Activated CD4-positive, alpha-beta memory T cell treated with anti-CD3 and anti-CD28 coated beads for 36 hours (primary cell): ENCODE measurements around the gene MTHFSD. TPM values are rescaled to one million over a fixed set of nuclear protein-coding genes. Genes with fewer than 3 reads are reported as not detected.
"Not testable (repeated sequence)": the region's sequence is repeated elsewhere in the genome, so short reads cannot be mapped to it uniquely, and the experiment has no call there.

ENCODE experiments used
- CTCF ChIA-PET: fragments of 350-600 bp; sonication (Branson Sonifier 250); formaldehyde crosslinking; loops from one replicate; lab custom pipeline; 2021; ENCODE audit warnings: antibody characterized with exemption, inconsistent platforms; lab: Charles Lee
- POLR2A ChIA-PET: fragments of 350-600 bp; sonication (Branson Sonifier 250); formaldehyde crosslinking; loops from one replicate; lab custom pipeline; 2021; ENCODE audit warnings: antibody characterized with exemption; lab: Charles Lee
- DNase-seq: peaks from one replicate; pipeline ENCODE4 v3.0.0-alpha.2; 2020
- H3K27ac Mint-ChIP-seq: one replicate; pipeline ENCODE4 v1.8.0; 2021; ENCODE audit warnings: mixed read lengths
- H3K27me3 Mint-ChIP-seq: one replicate; pipeline ENCODE4 v1.8.0; 2021; ENCODE audit warnings: mixed read lengths
- H3K36me3 Mint-ChIP-seq: one replicate; pipeline ENCODE4 v1.8.0; 2021; ENCODE audit warnings: mixed read lengths
- H3K4me1 Mint-ChIP-seq: one replicate; pipeline ENCODE4 v1.8.0; 2021; ENCODE audit warnings: low read depth, mixed read lengths
- H3K4me3 Mint-ChIP-seq: one replicate; pipeline ENCODE4 v1.8.0; 2021; ENCODE audit warnings: mild to moderate bottlenecking, mixed read lengths
- H3K9me3 Mint-ChIP-seq: one replicate; pipeline ENCODE4 v1.8.0; 2021; ENCODE audit warnings: mixed read lengths
- intact Hi-C: fragments of 100-400 bp; cut with micrococcal nuclease; formaldehyde crosslinking; loops from one replicate; pipeline ENCODE4 v1.15.1; 2023
- total RNA-seq, 2 experiments: library from RNA; stranded (reverse); gene quantifications; one replicate each; pipeline ENCODE4 v1.2.3, GENCODE V29; 2021

The MTHFSD gene
- total RNA-seq, 2 experiments from 2014 or later = 17.9 to 19.0 TPM

DNA sequence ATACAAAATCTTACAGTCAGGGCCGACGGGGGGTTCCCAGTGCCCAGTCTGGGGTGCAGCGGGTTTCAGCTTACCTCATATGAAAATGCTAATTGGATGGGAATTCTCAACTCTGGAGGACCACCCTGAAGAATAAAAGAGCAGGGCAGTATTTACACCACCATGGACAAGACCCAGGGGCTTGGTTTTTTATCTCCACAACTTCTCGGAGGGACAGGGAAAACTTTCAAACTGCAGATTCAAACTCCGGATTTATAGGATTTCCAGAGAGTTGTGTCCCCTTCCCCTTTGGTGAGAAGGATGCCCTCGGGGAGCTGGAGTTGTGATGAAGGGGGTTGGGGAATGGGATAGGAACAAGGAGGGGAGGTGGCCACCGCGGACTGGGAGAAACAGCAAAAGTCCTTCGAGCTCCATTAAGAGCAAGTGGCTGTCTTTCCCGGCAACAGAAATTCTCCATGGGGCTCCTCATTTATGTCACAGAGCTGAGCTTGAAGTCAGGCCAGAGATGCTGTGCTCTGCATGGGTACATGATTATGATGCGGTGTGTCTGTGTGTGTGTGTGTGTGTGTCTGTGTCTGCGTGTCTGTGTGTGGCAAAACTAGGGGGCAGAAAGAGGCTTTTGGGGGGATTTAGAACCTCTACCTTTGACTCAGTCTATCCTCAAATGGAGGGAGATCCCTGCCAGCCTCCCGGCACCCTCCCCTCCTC, 39.0 kb upstream of the MTHFSD start:
- Mint-ChIP-seq H3K27ac (no peak overlapping the region), H3K4me1 (no peaks in the 10 kb centered on the region), H3K36me3 (no peaks in the 10 kb centered on the region), H3K27me3 (peaks cover 35% of the 10 kb centered on the region), H3K4me3 (no peak overlapping the region), H3K9me3 (no peaks in the 10 kb centered on the region)
- no peak for DNase-seq
- POLR2A ChIA-PET = interaction anchor here (0.6 kb wide), 1 partner anchor 81 kb away, joined by 3 read pairs; no protein-coding TSS in a partner anchor
- CTCF ChIA-PET = no interaction called here
- intact Hi-C loops = no loop called here

DNA sequence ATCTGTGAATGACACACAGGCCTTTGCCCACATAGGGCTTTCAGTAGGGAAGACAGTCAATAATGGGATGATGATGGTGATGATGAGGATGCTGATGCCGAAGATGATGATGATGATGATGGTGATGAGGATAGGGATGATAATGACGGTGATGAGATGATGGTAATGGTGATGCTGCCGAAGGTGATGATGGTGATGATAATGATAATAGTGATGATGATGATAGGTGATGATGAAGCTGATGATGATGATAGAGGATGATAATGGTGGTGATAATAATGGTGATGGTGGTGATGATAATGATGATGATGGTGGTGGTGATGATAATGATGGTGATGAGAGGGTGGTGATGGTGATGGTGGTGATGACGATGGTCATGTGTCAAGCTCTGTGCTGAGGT, 36.2 kb upstream of the MTHFSD start:
- Mint-ChIP-seq H3K4me1 (no peaks in the 10 kb centered on the region), H3K4me3 (no peak overlapping the region), H3K36me3 (no peaks in the 10 kb centered on the region), H3K27me3 (peaks cover 25% of the 10 kb centered on the region), H3K9me3 (no peaks in the 10 kb centered on the region), H3K27ac (no peak overlapping the region)
- ChIA-PET CTCF (no interaction called here), POLR2A (no interaction called here)
- intact Hi-C loops = no loop called here
- DNase-seq = no peak

GRCh38 chr16:86590501-86591144, 35.6 kb upstream of the MTHFSD start:
- intact Hi-C loops = no loop called here
- Mint-ChIP-seq H3K27me3 (peaks cover 25% of the 10 kb centered on the region), H3K4me3 (no peak overlapping the region), H3K36me3 (no peaks in the 10 kb centered on the region), H3K27ac (no peak overlapping the region), H3K4me1 (no peaks in the 10 kb centered on the region), H3K9me3 (no peaks in the 10 kb centered on the region)
- ChIA-PET POLR2A (no interaction called here), CTCF (no interaction called here)
- DNase-seq = no peak

DNA sequence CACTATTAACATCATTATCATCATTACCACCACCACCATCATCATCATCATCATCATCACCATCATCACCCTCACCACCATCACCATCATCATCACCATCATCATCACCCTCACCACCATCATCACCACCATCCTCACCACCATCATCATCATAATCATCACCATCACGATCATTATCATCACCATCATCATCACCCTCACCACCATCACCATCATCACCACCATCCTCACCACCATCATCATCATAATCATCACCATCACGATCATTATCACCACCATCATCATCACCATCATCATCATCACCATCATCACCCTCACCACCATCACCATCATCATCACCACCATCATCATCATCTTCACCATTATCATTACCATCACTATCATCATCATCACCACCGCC, 32.9 kb upstream of the MTHFSD start:
- H3K36me3 Mint-ChIP-seq, H3K4me3 Mint-ChIP-seq, DNase-seq, H3K4me1 Mint-ChIP-seq, H3K9me3 Mint-ChIP-seq, intact Hi-C loops, CTCF ChIA-PET, H3K27ac Mint-ChIP-seq, POLR2A ChIA-PET: not testable (repeated sequence)
- peaks cover 16% of the 10 kb centered on the region for H3K27me3 Mint-ChIP-seq

DNA sequence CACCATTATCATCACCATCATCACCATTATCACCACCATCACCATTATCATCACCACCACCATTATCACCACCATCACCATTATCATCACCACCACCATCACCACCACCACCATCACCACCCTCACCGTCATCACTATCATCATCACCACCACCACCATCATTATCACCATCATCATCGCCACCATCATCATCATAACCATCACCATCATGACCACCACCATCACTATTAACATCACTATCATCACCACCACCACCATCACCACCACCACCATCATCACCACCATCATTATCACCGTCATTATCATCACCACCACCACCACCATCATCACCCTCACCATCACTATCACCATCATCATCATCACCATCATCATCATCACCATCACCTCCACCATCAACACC, 32.5 kb upstream of the MTHFSD start:
- peaks cover 14% of the 10 kb centered on the region for H3K27me3 Mint-ChIP-seq
- H3K4me1 Mint-ChIP-seq = no peaks in the 10 kb centered on the region
- intact Hi-C loops = no loop called here
- DNase-seq = no peak
- no peaks in the 10 kb centered on the region for H3K9me3 Mint-ChIP-seq
- no peaks in the 10 kb centered on the region for H3K36me3 Mint-ChIP-seq
- H3K4me3 Mint-ChIP-seq = no peak overlapping the region
- POLR2A ChIA-PET = no interaction called here
- CTCF ChIA-PET = no interaction called here
- H3K27ac Mint-ChIP-seq = no peak overlapping the region

DNA sequence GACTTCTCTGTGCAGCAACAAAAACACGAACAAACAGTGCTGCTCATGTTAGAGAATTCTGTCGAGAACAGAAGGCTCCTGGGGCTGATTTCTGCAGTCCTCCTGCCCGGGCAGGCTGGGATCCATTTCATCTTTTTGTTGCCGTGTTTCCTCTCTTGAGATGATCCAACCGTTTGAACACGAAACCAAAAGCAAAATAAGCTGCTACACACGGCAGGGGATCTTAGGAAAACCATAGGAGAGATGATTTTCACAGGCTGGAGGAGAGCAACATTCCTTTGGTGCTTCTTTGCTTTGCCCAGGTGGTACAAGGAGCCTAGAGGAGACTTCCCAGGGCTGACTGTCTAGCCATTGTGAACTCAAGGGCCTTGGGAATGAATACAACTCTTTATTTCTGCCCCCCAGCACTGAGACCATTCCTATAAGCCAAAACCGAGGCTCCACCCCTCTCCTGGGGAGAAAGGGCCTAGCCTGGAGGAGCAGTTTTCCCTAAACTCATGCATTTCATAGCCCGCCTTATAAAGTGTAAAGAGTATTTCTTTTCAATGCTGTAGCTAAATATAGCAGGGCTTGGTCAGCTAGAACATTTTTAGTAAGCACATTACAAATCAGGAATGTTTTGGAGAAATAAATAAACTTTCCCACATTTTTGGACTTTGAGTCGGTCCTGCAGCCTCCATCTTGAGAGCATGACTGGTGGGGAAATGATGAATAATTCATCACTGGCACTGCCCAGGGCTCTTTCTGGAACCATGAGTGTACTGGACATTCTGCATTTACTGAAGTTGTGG, 31.0 kb upstream of the MTHFSD start:
- Mint-ChIP-seq H3K36me3 (no peaks in the 10 kb centered on the region), H3K27me3 (peaks cover 15% of the 10 kb centered on the region), H3K9me3 (no peaks in the 10 kb centered on the region), H3K27ac (no peak overlapping the region), H3K4me3 (no peak overlapping the region), H3K4me1 (no peaks in the 10 kb centered on the region)
- intact Hi-C loops = no loop called here
- CTCF ChIA-PET = no interaction called here
- DNase-seq = no peak
- POLR2A ChIA-PET = no interaction called here

- Mint-ChIP-seq H3K27me3 (peaks cover 21% of the 10 kb centered on the region), H3K27ac (no peak overlapping the region), H3K4me1 (no peaks in the 10 kb centered on the region), H3K4me3 (no peak overlapping the region), H3K36me3 (no peaks in the 10 kb centered on the region), H3K9me3 (no peaks in the 10 kb centered on the region)
- ChIA-PET CTCF (interaction anchor here (1.0 kb wide), 1 partner anchor 21 kb away, joined by 3 read pairs; no protein-coding TSS in a partner anchor), POLR2A (no interaction called here)
- no peak for DNase-seq
- intact Hi-C loops = no loop called here
Measured at GRCh38 chr16:86584726-86585721, 30.0 kb upstream of the MTHFSD start.

DNA sequence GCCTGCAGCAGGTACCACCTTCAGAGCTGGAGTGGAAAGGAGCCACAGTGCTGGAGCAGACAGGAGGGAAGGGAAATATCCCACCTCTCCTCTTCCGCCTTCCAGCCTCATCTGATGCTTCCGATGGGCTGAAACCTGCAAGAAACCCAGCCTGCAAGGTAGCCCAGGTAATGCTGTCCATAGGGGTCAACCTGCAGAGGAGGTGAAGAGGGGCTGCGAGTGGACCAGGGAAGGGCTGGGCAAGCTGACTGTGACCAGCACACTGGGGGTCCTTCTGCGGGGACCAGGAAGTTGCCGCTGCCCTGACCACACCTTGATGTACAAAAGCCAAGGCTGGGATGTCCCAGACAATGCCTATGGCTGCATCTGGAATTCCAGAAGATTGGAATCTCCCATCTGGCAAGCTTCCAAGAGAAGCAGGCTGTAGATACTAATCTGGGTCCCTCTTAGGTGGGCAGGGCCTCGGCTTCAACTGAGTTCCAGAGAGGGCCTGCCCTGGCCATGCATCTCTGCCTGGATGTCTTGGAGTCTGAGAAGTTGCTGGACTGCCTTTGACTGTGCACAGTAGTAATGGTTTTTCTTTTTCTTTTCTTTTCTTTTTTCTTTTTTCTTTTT, 29.1 kb upstream of the MTHFSD start:
- CTCF ChIA-PET = interaction anchor here (1.0 kb wide), 1 partner anchor 20 kb away, joined by 3 read pairs; no protein-coding TSS in a partner anchor
- Mint-ChIP-seq H3K27me3 (peaks cover 23% of the 10 kb centered on the region), H3K9me3 (no peaks in the 10 kb centered on the region), H3K4me3 (no peak overlapping the region), H3K36me3 (no peaks in the 10 kb centered on the region), H3K4me1 (no peaks in the 10 kb centered on the region), H3K27ac (no peak overlapping the region)
- POLR2A ChIA-PET = no interaction called here
- no peak for DNase-seq
- intact Hi-C loops = no loop called here

DNA sequence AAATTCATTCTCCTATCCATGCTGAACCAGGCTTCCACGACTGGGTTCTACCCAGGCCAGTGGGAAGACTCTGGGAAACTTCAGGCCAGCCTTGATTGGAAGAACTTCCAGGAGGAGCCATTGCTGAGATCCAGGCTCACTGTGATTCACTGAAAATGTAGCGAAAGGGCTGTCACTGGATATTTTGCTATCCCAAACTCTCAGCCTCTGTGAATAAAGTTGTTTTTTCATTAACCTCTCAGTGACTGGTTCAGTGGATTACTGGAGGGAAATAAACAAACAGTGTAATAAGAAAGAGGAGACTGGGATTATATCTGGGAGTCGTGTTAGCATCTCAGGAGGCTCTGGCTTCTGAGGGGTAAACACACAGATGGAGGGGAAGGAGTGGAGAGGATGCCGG, 26.4 kb upstream of the MTHFSD start:
- Mint-ChIP-seq H3K36me3 (no peaks in the 10 kb centered on the region), H3K27me3 (peaks cover 43% of the 10 kb centered on the region), H3K4me1 (peaks cover 6% of the 10 kb centered on the region), H3K9me3 (no peaks in the 10 kb centered on the region), H3K4me3 (no peak overlapping the region), H3K27ac (no peak overlapping the region)
- intact Hi-C loops = no loop called here
- CTCF ChIA-PET = interaction anchor here (1.1 kb wide), 1 partner anchor 293 kb away, joined by 3 read pairs; no protein-coding TSS in a partner anchor
- POLR2A ChIA-PET = no interaction called here
- DNase-seq = no peak

DNA sequence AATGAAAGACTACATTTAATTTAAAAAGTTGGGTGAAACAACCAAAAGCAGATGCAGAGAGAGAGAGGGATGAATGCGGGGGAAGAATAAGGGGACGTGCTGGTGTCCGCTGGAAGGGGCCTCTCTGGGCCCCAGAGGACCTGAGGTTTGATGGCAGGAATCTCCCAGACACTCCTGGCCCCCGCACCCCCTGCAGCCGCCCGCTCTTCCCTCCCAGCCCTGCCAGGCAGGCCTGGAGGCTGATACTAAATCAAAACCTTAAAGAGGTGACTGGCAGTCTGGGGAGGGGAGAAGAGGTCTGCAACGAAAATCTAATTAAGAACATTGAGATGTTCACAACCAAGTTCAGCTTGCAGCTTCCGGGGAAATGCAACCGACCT, 25.7 kb upstream of the MTHFSD start:
- ChIA-PET CTCF (interaction anchor here (1.2 kb wide), 1 partner anchor 16 kb away, joined by 4 read pairs; no protein-coding TSS in a partner anchor), POLR2A (no interaction called here)
- no peaks in the 10 kb centered on the region for H3K36me3 Mint-ChIP-seq
- no peak for DNase-seq
- intact Hi-C loops = no loop called here
- H3K27ac Mint-ChIP-seq = no peak overlapping the region
- H3K4me1 Mint-ChIP-seq = peaks cover 11% of the 10 kb centered on the region
- H3K4me3 Mint-ChIP-seq = no peak overlapping the region
- H3K9me3 Mint-ChIP-seq = no peaks in the 10 kb centered on the region
- peaks cover 48% of the 10 kb centered on the region for H3K27me3 Mint-ChIP-seq

- ChIA-PET POLR2A (no interaction called here), CTCF (interaction anchor here (1.2 kb wide), 1 partner anchor 16 kb away, joined by 4 read pairs; no protein-coding TSS in a partner anchor)
- Mint-ChIP-seq H3K9me3 (no peaks in the 10 kb centered on the region), H3K36me3 (no peaks in the 10 kb centered on the region), H3K4me1 (peaks cover 11% of the 10 kb centered on the region), H3K4me3 (no peak overlapping the region), H3K27me3 (peaks cover 48% of the 10 kb centered on the region), H3K27ac (no peak overlapping the region)
- intact Hi-C loops = no loop called here
- no peak for DNase-seq
Measured at GRCh38 chr16:86580063-86580790, 25.2 kb upstream of the MTHFSD start.
